Measurements from ENCODE around the gene POU3F1.
A peak's percentile ranks its signal among the peaks of the same experiment; 100 is the strongest.

Gene POU3F1

DNA sequence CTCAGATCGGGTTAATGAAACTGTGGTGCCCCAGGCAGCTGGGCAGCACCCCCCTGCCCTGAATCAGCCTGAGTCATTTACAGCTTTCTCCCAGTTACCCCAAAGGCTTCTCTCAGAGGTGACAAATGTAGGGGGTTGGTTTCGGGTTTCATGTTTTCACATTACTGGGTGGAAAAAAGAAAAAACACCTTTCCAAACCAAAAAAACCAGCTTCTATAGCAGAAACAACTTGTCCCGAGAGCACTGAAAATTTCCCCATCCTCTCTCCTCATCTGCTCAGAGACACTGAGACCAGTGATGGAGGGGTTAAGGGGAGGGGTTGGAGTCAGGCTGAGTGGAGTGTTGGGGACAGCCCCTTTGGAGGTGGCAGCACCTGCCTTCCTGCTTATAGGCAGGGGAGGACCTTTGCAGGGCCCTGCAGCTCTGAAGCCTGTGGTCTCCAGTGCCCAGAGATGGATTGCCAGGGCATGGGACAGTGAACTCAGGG is 18.4 kb downstream of the POU3F1 start:
- DNase-seq (ENCODE audit: low spot score) = no peak

DNA sequence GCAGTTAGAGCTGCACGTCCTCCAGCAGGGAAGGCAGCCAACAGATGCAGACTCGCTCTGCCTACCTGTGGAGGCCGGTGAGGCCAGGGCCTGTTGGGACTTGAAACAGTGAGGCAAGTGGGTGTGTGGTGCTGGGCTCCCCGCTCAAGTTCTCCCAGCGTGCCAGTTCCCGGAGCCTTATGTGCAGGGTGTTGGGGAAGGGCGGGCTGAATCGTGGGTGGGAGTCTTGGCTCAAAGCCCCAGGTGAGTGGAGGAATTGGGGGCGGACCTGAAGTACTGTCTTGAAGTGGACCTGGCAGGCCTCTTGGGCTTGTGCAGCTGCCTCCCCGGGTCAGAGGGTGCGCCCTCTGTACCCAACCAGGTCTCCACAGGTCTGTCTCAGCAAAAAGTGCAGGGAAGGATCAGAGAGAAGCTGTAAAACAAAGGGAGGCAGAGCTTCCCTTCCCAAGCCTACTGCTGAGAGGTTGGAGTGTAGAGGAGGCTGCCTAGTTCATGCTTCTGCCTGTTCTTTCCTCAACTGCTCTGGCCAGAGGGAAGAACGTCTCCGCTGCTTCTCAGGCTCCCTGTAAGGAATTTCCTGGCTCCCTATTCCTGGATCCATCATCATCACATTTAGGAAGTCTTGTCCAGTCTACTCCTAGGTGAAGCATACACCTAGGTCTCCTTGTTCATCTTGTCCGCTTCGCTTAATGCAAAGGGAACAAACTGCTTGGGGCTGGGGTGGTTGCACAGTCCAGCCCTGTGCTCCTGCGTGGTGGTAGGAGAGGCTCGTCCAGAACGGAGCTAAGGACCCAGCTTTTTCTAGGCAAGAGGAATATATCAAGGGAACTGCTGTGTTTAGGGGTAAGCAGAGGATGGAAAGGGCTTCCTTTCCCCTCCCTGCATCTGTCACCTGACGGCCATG is 19.1 kb downstream of the POU3F1 start:
- no peak for DNase-seq (ENCODE audit: low spot score)

DNA sequence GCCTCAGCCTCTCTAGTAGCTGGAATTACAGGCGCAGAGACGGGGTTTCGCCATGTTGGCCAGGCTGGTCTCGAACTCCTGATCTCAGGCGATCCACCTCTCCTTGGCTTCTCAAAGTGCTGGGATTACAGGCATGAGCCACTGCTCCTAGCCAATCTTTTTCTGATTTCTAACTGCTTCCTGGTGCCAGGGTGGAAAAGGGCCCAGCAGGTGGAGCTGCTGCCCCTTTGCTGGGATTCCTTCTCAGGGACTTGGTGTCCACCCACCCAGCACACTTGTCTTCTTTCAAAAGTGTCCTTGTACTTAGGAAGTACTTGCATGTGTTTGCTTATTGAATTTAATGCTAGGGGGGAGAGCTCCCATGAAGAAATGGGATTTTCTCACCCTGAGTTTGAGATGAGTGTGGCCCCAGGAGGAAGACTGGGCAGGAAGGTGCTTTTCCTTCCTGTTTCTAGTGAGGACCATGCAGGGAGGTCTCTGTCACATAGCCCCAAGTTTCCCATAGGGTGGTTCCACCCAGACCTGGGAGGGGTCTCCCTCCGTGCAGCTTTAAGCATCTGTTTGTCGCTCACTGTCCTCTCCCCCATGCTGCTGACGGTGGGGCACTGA is 19.9 kb downstream of the POU3F1 start:
- peak; percentile 62 for DNase-seq (ENCODE audit: low spot score)

DNA sequence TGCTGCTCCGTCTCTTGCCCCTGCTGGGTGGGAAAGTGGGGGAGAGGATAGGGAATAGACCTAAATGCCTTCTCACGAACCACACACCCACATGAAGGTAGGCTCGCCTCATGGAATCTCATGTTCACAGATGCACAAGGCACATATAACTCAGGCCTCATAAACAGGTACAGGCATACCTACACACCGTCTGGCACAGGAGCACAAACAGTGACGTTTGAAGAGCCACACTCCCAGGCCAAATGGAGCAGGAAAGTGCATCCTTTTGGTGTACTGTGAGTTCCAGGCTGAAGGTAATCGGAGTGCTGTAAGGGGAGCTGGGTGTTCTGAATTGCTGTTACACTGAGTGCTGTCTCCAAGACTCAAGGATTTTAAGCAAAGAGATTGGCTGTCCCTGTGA is 20.9 kb downstream of the POU3F1 start:
- no peak for DNase-seq (ENCODE audit: low spot score)

DNA sequence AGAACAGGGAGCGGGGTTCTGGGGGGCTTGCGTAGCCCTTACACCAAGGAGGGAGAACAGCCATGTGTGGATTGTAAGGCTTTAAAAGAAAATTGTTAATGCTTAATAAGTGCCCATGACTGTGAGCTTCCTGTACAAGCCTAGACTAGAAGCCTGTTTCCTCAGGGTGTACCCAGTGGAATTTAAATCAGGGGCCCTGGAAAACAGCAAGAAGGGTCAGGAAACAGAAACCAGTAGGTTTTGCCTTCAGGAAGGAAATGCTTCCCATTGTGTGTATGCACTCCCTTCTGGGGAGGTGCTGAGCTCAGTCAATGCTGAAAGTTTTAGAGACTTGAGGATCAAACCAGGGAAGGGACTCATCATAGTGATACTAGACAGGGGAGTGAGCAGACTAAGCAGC is 21.4 kb downstream of the POU3F1 start:
- DNase-seq (ENCODE audit: low spot score) = no peak

DNA sequence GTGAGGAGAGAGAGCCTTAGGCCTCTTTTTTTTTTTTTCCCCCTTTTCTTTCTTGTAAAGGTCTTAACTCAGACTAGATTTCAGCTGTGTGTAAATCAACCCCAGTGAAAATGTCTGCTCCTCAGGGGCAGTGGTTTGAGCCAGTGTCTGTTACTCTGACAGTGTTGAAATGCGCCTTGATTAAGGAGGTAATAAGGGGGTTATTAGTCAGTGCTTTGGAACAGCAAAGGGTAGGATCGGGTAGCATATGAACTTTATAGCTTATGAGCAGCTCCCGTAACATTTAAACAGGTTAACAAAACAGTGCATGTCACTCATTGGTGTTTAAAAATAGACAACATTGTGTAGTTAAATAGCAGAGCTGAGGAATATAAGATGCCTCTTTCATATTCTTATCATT is 23.8 kb downstream of the POU3F1 start:
- no peak for DNase-seq (ENCODE audit: low spot score)

DNA sequence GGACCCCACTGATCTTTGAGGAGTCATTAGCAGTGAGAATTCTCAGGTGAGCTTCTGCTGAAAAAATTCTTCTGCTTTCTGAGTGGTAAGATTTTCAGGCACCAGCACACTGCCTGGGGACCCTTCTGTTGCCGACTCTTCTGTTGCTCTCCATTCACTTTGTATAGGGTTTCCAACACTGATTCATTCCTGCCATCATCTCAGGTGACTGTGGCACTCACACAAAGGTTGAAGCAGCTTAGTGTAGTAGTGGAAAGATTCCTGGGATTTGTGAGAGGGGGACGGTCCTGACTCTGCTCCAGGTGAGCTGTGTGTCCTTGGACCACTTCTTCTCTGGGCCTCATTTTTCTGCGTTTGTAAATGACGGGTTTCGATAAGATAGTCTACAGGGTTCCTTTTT is 24.6 kb downstream of the POU3F1 start:
- no peak for DNase-seq (ENCODE audit: low spot score)

DNA sequence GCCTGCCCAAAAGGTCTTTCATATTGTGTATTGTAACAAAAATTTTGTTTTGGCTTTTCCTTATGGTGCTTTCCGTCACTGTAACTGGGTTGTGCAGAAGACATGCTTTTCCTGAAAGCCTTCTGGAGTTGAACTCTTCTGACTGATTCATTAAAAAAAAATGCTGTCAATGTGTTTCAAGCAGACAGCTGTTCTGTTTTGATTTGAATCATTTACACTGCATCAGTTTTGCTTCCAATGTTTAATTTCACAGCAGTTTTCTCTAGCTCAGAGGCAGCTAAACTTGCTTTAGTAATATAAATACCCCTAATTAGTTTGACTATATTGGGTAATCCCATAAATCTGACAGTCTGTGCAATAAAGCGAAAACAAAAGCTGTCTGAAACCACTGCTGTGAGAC is 26.2 kb downstream of the POU3F1 start:
- no peak for DNase-seq (ENCODE audit: low spot score)

DNA sequence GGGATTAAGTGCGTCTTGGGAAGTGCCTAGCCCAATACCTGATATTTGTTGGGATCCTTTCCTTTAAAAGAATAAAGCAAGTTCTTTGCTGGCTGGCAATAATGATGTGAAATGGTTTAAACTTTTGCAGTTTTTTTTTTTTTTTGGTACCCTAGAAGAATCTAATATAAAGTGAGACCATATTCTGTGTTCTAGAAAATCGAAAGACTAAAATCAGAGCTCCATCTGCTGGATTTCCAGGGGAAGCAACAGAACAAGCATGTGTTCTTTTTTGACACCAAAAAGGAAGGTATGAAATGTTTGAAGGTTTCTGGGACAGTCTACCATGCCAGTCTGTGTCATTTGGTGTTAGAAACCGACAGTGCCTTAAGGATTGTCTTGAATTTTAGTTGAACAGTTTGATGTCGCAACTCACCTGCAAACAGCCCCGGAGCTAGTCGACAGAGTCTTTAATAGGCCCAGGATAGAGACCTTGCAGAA is 27.7 kb downstream of the POU3F1 start:
- no peak for DNase-seq (ENCODE audit: low spot score)

DNA sequence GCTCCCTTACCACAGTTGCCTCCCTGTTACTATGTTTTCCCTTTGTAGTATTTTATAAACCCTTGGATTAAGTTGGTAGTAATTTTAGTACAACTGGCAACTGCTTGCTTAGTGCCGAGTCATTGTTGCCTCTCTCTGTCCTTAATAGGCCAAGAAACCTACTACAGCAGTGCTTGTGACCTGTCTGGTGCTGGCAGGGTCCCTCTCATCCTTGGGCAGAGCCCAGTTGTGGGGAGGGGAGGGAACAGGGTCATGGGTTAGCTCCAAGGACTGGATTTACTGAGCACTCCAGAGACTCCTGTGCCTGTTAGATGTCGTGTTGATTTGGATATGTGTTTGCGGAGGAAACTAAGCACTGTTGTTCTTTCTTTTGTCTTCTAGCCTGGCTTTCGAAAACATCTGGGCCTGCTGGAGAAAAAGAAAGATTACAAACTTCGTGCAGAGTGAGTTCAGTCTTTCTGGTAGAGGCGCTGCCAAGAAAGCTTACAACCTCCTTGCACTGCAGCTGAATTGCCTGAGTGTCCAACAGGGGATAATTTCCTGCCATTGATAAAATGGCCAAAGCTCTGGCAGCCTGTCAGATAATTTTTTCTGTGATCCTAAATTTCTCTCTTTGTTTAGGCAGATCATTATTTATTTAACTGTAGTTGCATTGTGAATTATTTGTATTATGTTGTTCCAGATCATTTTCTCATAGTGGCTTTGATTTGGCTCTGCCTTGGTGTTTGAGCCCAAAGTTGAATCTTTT is 30.4 kb downstream of the POU3F1 start:
- DNase-seq (ENCODE audit: low spot score) = no peak

DNA sequence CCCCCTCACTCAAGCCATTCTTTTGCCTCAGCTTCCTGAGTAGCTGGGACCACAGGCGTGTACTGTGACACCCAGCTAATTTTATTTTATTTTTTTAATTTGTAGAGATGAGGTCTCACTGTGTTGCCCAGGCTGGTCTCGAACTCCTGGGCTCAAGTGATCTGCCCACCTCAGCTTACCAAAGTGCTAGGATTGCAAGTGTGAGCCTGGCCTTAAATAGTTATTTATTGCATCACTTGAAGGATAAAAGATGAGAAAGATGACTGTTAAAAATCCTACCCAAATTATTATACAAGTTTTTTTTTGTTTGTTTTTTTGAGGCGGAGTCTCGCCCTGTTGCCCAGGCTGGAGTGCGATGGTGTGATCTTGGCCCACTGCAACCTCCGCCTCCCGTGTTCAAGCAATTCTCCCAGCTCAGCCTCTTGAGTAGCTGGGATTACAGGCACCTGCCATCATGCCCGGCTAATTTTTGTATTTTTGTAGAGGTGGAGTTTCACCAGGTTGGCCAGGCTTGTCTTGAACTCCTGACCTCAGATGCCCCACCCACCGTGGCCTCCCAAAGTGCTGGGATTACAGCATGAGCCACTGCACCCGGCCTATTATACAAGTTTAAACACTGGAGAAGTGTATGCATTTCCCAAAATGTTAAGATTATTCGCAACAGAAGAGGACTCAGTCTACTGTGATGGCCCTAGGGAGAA is 31.7 kb downstream of the POU3F1 start:
- no peak for DNase-seq (ENCODE audit: low spot score)

DNA sequence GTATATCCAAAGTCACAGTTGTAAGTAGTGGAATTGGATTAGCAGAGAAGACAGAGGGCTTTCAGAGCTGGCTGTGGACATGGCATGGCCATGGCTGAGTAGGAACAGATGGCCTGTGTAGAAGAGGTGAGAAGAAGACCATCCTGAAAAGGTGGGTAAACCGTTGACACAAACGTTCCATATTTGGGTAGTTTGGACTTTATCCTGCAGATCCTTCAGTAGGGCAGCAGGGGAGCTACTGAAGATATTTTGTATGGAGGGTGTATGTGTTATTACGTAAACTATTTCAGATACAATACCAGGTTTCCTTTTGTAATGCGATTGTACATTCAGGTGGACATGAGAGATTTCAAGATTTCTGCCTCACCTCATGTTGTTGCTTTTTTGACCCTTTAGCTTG is 32.4 kb downstream of the POU3F1 start:
- DNase-seq (ENCODE audit: low spot score) = no peak

DNA sequence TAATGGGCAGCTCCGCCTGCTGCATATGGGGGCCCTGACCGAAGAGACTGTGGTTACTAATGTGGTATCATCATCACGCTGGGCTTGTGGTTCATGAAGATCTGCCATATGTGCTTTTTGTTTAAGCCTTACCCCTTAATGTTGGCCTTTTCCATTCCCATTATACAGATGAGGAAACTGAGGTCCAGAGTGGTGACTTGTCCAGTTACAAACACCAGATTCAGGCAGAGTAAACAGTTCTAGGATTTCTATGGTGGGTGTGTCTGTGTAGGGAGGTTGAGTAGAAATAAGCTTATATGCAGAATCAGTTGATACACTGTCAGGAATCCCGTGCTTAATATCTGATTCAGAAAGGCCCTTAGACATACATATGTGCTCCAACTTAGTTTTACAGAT is 33.4 kb downstream of the POU3F1 start:
- DNase-seq (ENCODE audit: low spot score) = no peak

DNA sequence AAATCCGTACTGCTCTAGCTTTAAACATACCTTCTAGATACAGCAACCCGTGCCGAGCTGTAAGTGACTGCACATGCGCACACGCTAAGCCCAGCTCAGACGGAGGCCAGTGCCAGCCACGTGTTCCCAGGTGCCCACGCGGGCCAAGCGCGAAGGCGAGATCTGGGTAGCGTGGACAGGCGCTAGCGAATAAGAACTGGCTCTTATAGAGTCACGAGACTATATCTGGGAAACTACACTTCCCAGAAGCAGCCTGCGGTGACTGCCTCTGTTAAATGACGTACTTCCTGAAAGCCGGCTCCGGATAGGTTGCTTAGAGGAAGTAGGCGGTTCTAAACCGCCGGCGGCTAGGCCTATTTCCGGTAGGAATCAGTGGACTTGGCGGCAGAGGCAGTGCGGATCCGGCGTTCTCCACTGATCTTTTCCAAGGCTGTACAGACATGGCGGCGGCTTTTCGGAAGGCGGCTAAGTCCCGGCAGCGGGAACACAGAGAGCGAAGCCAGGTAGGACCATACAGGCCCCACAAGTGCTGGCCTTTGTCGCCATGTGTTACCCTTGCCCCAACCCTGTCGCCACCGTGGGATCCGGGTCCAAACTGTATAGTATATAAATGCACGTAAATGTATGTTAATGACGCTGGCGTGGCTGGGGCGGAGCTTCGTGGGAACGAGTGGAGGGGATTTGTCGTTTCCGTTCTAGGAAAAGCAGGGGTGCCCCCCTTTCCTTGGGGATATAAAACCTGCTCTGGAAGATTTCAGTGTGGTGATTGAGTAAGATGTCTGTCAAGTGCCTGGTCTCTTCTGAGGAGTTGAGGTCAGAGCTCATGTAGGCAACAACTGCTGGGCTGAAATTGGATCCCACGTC is 34.0 kb downstream of the POU3F1 start, which contains the start of gene UTP11:
Gene UTP11, plus strand, starts transcription at position 372 of the 864 bp plus-strand sequence. Its CDS starts 69 bp downstream, at position 441.
- DNase-seq (ENCODE audit: low spot score) = peak; percentile 98

DNA sequence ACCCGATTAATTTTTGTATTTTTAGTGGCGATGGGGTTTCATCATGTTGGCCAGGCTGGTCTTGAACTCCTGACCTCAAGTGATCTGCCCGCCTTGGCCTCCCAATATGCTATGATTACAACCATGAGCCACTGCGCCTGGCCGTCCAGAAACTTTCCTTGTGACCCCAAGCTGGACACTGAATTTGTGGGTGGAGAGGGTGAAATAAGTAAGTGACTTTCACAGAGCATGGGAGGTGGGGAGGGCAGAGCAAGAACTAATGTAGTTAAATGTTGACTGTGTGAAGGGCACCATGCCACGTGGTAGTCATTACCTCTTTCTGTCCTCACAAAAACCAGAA is 36.8 kb downstream of the POU3F1 start:
- no peak for DNase-seq (ENCODE audit: low spot score)

DNA sequence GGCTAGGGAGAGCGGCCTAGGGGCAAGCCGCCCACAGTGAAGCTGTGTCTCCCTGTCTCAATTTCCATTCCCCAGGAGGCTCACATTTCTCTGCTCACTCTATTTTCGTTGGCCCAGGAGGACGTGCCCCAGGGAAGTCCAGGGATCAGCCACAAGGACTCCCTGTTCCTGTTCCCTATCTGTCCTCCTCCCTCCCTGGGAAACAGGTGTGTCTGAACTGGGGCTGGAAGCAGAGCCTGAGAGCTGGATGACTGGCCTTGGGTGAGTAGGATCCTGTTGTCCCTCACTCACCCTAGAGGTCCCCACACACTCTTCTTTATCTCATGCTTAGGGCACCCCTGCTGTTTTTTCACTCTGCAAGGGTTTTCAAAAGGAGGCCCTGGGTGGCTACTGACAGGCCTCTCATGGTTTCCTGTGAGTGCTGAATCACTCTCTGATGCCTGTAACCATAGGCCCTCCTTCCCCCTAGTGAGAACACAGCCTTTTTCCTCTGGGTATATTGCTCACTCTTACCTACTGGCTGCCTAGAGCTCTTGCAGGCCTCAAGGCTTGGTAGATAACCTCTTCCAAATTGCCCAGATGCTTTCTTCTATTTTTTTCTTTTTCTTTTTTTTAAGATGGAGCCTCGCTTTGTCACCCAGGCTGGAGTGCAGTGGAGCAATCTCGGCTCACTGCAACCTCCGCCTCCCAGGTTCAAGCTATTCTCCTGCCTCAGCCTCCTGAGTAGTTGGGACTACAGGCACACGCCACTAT is 37.3 kb downstream of the POU3F1 start:
- no peak for DNase-seq (ENCODE audit: low spot score)

DNA sequence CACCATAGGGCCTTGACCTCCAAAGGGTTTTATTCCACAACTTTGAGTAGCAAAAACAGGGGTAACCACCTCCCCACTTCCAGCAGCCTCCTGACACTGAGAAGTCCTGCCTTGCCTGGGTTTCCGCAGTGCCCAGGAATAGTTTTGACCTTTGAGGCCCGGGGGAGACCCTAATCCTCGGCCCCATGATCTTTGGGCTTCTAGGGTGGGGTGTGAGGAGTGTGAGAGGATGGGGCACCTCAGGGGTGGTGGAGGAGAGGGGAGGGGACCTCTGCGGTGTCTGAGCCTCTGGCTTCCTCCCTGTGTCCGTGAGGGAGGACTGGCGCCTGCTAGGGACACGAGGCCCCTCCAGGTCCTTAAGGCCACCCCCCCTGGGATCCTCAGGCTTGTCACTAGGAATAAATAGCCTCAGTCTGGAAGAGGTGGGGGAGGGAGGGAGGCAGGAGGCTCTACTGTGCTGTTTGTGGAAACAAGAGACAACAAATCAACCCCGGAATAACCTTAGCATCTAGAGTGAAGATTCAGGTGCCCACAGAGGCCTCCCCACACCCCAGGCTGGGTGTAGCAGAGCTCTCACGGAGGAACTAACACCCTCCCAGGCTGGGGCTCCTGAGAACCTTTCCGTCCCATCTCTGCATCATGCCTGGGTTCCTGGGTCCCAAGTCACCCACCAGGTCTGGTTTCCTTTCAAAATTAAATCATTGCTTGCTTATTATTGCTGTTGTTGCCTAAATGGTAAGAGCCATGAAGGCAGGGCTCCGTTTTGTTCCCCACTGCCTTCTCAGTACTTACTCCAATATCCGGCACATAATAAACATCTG is 40.4 kb downstream of the POU3F1 start:
- DNase-seq (ENCODE audit: low spot score) = no peak

DNA sequence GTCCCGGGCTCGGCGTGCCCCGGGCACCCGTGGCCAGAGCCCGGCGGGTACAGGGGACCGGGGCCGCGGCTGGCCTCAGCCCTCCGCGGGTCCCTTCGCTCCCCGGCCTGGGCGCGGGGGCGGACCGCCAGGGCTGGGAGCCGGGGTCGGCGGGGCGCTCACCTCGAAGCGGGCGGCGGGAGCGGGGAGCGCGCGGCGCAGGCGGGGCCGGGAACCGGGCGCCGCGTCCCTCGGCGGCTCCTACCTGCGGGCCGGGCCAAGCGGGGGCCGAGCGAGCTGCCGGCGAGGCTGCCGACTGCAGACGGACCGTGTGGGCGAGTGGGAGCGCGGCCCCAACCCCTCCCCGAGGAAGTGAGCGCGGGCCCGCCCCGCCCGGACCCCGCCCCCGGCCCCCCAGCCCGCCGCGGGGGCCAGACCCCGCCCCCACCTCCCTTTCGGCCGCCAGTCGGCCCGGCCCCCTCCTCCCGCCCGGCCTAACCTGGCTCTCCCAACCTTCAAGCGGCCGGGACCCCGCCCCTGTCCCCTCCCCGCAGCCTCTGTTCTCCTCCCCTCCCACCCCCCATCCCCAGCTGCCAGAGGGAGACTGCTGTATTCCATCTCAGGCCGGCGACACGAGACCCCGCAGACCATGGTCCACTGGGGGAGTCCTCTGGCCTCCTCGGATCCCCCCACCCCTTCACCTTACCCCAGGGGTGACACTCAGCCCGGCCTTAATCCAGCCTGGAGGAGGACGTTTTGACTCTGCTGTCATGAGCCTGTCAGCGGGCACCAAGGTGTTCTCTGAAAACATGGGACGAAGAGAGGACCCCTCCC is 41.2 kb downstream of the POU3F1 start, which contains the start of gene FHL3:
Gene FHL3, minus strand, starts transcription at position 320 of the 813 bp plus-strand sequence. CDS start 6,102 bp downstream, outside the sequence.
- DNase-seq (ENCODE audit: low spot score) = no peak
